Measurements from ENCODE around the gene PHAF1. TPM values are rescaled to one million over a fixed set of nuclear protein-coding genes. Genes with fewer than 3 reads are reported as not detected.

The PHAF1 gene
- total and polyA plus RNA-seq, 9 of the 15 experiments (the other 6 are each of a cell fraction or from before 2014, with no cell fraction given): 5.1 to 25.4 (median 13.8) TPM

- TF ChIP-seq ZNF592 (IDR thresholded peaks at IDR 0.05) (no peak), E2F6 (IDR thresholded peaks at IDR 0.05; ENCODE audit: borderline replicate concordance in 1 of 2, extremely low read depth in 1 of 2, insufficient read depth in 1 of 2, insufficient read length in 1 of 2, low read depth in 1 of 2, low read length in 1 of 2, poor library complexity in 1 of 2, severe bottlenecking in 1 of 2) (peak in 1 of 2 experiments; percentile 44), ZNF143 (CRISPR knock-in tag; IDR thresholded peaks at IDR 0.05) (0 out of 2 replicates have a peak, but pooled peaks have one; percentile 22), MYC (IDR thresholded peaks at IDR 0.05; ENCODE audit: low read depth, low read length) (peak; percentile 53), MYC (CRISPR knock-in tag; IDR thresholded peaks at IDR 0.05; ENCODE audit: borderline replicate concordance, low read depth) (no peak), ILK (tag; IDR thresholded peaks at IDR 0.05; ENCODE audit: borderline replicate concordance, low read depth) (no peak), PTRF (tag; IDR thresholded peaks at IDR 0.05) (no peak), CHD1 (IDR thresholded peaks at IDR 0.05; ENCODE audit: low read length) (no peak), NEUROD1 (IDR thresholded peaks at IDR 0.05; ENCODE audit: borderline replicate concordance, low read depth, low read length, partially characterized antibody) (no peak), ZNF140 (CRISPR knock-in tag; IDR thresholded peaks at IDR 0.05) (no peak), CSDE1 (IDR thresholded peaks at IDR 0.05) (no peak), ZNF57 (CRISPR knock-in tag; IDR thresholded peaks at IDR 0.05) (no peak), MYBL2 (IDR thresholded peaks at IDR 0.05; ENCODE audit: low read depth) (no peak), MYBL2 (CRISPR knock-in tag; IDR thresholded peaks at IDR 0.05; ENCODE audit: borderline replicate concordance) (no peak), BRCA1 (IDR thresholded peaks at IDR 0.05) (no peak), BRCA1 (CRISPR knock-in tag; IDR thresholded peaks at IDR 0.05) (no peak), STAT5B (CRISPR knock-in tag; IDR thresholded peaks at IDR 0.05) (no peak), POLR2A (conservative IDR thresholded peaks at IDR 0.05) (no peak), CEBPZ (IDR thresholded peaks at IDR 0.05; ENCODE audit: borderline replicate concordance, low read depth, low read length) (no peak)
These were observed 45.8 kb downstream of the PHAF1 start (continued) for GRCh38 chr16:67155295-67156142.

All from K562 (cell line).